HL-60 (cell line): ENCODE results near the gene PLEKHG5.

ENCODE experiments used
- DNase-seq, 2 experiments: peaks; one replicate each; pipeline ENCODE4 v3.0.0-alpha.2; 2010 to 2020; ENCODE audit warnings: low read depth in 1 of 2, low spot score in 1 of 2
- H3K27ac ChIP-seq: fragments of 250-450 bp; sonication (Bioruptor Pico); replicated peaks from 2 replicates; pipeline ENCODE4 v1.5.1; 2020; ENCODE audit warnings: mild to moderate bottlenecking, moderate library complexity
- H3K27me3 ChIP-seq: fragments of 250-450 bp; sonication (Bioruptor Pico); 2 replicates; pipeline ENCODE4 v1.5.1; 2021; ENCODE audit warnings: mild to moderate bottlenecking, moderate library complexity; ENCODE audit not compliant: insufficient read depth, poor library complexity, severe bottlenecking
- H3K4me3 ChIP-seq: replicated peaks from 2 replicates; pipeline ENCODE4 v1.5.1; 2011; ENCODE audit warnings: mild to moderate bottlenecking, control low read depth, low read length; ENCODE audit not compliant: insufficient read depth
- GABPA ChIP-seq: IDR thresholded peaks from 2 replicates; pipeline ENCODE4 v1.6.1; 2012; ENCODE audit warnings: low read depth
- POLR2AphosphoS5 ChIP-seq: IDR thresholded peaks from 2 replicates; pipeline ENCODE4 v1.6.1; 2012; ENCODE audit warnings: low read depth
- SPI1 ChIP-seq: IDR thresholded peaks from 2 replicates; pipeline ENCODE4 v1.6.1; 2012; ENCODE audit warnings: low read depth, mild to moderate bottlenecking, borderline replicate concordance
- TF ChIP-seq, protein P1 (sequence below): IDR thresholded peaks from one replicate; pipeline ENCODE4 v1.5.1; 2011; ENCODE audit warnings: low read length, control low read depth, inconsistent platforms; ENCODE audit not compliant: insufficient read depth
- TF ChIP-seq, protein P2 (sequence below): IDR thresholded peaks from 2 replicates; pipeline ENCODE4 v1.6.1; 2012; ENCODE audit warnings: low read depth; ENCODE audit not compliant: insufficient replicate concordance

PLEKHG5 gene

DNA sequence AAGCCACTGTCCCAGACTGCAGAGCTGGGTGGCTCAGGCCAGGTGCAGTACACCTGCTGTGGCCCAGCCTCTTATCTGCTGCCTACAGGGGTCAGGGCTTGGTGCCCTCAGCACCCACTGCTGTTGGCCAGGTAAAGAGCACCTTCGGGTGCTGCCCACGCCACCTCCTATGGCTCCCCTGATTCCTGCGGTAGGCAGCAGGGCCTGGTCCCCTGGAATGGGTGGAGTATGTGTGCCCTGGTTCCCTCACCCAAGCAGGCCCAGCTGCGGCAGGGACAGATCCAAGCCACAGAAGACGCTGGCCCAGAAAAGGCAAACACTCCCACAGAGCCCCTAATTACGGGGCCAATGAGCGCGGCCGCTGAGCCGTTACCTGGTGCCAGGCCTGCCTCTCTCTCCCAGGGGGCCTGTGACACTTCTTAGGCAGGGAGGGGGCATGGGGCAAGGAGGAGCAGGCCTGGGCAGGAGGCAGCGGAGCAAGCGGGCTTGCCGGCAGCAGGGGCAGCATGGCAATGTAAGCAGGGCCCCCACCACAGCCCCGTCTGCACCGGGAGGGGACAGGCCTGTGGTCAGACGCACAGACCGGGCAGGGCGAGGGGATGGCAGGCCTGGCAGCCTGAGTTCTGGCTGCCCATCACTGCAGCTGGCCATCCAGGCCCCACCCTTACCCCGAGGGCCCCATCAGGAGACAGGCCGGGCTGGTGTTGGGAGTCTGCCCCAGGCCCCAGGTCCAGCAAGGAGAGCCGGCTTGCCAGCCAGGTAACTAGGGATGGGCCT is 47.9 kb downstream of the PLEKHG5 start:
- H3K27me3 ChIP-seq, result peaks cover 31% of the 10 kb centered on the region
- TF ChIP-seq SPI1 (no peak), GABPA (no peak), POLR2AphosphoS5 (no peak)
- TF ChIP-seq, protein P1, sequence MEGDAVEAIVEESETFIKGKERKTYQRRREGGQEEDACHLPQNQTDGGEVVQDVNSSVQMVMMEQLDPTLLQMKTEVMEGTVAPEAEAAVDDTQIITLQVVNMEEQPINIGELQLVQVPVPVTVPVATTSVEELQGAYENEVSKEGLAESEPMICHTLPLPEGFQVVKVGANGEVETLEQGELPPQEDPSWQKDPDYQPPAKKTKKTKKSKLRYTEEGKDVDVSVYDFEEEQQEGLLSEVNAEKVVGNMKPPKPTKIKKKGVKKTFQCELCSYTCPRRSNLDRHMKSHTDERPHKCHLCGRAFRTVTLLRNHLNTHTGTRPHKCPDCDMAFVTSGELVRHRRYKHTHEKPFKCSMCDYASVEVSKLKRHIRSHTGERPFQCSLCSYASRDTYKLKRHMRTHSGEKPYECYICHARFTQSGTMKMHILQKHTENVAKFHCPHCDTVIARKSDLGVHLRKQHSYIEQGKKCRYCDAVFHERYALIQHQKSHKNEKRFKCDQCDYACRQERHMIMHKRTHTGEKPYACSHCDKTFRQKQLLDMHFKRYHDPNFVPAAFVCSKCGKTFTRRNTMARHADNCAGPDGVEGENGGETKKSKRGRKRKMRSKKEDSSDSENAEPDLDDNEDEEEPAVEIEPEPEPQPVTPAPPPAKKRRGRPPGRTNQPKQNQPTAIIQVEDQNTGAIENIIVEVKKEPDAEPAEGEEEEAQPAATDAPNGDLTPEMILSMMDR, result no peak
- TF ChIP-seq, protein P2, sequence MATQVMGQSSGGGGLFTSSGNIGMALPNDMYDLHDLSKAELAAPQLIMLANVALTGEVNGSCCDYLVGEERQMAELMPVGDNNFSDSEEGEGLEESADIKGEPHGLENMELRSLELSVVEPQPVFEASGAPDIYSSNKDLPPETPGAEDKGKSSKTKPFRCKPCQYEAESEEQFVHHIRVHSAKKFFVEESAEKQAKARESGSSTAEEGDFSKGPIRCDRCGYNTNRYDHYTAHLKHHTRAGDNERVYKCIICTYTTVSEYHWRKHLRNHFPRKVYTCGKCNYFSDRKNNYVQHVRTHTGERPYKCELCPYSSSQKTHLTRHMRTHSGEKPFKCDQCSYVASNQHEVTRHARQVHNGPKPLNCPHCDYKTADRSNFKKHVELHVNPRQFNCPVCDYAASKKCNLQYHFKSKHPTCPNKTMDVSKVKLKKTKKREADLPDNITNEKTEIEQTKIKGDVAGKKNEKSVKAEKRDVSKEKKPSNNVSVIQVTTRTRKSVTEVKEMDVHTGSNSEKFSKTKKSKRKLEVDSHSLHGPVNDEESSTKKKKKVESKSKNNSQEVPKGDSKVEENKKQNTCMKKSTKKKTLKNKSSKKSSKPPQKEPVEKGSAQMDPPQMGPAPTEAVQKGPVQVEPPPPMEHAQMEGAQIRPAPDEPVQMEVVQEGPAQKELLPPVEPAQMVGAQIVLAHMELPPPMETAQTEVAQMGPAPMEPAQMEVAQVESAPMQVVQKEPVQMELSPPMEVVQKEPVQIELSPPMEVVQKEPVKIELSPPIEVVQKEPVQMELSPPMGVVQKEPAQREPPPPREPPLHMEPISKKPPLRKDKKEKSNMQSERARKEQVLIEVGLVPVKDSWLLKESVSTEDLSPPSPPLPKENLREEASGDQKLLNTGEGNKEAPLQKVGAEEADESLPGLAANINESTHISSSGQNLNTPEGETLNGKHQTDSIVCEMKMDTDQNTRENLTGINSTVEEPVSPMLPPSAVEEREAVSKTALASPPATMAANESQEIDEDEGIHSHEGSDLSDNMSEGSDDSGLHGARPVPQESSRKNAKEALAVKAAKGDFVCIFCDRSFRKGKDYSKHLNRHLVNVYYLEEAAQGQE, result no peak
- H3K4me3 ChIP-seq, result no peak overlapping the region
- no peak overlapping the region for H3K27ac ChIP-seq
- DNase-seq, result no peak

DNA sequence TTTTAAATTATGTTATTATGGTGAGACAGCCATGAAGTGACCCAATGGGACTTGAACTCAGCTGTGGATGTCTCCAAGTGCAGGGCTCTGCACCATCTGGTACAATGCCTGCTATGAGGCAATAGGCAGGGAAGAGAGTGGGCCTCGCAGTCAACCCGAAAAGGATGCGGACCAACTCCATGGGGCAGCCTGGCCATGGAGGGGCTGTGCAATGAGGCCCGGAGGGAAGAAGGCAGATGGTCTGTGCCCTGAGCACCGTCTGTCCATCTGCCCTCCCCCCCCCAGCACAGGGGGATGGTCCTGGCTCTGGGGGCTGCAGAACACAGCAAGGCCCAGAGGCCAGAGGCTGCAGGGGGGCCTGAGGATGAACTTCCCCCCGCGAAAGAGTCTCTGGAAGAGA is 49.9 kb downstream of the PLEKHG5 start:
- Histone ChIP-seq H3K27ac (no peak overlapping the region), H3K27me3 (peaks cover 14% of the 10 kb centered on the region), H3K4me3 (no peak overlapping the region)
- no peak for DNase-seq
- TF ChIP-seq SPI1, result no peak
- no peak for TF ChIP-seq POLR2AphosphoS5
- TF ChIP-seq, protein P1, result no peak
- TF ChIP-seq, protein P2, result no peak
- no peak for TF ChIP-seq GABPA

DNA sequence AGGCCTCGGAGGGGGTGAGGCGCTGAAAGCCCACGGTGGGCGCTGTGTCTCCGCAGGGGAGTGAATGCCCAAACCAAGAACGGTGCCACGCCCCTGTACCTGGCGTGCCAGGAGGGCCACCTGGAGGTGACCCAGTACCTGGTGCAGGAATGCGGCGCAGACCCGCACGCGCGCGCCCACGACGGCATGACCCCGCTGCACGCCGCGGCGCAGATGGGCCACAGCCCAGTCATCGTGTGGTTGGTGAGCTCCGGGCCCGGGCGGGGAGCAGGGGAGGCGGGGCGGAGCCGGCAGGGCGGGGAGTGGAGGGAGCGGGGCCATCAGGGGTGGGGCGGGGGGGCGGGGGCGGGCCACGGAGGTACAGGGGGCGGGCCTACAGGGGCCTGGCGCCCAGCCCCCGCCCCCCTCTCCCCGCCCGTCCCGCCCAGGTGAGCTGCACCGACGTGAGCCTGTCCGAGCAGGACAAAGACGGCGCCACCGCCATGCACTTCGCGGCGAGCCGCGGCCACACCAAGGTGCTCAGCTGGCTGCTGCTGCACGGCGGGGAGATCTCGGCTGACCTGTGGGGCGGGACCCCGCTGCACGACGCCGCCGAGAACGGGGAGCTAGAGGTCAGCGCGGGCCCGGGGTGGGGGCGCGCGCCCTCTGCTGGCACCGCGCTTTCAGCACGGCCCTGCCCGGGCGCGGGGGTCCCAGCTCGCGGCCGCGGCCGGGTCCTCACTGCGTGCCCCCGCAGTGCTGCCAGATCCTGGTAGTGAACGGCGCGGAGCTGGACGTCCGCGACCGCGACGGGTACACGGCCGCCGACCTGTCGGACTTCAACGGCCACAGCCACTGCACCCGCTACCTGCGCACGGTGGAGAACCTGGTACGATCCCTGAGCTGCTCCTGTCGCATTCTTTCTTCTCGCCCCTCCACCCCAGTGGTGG is 51.0 kb downstream of the PLEKHG5 start:
- peaks cover 10% of the 10 kb centered on the region for H3K27me3 ChIP-seq
- no peak overlapping the region for H3K27ac ChIP-seq
- no peak overlapping the region for H3K4me3 ChIP-seq
- TF ChIP-seq, protein P1, result no peak
- TF ChIP-seq GABPA (no peak), POLR2AphosphoS5 (no peak), SPI1 (no peak)
- TF ChIP-seq, protein P2, result no peak
- no peak for DNase-seq
